A549 (cell line): ENCODE data around the gene NTRK1. TPM values are rescaled to one million over a fixed set of nuclear protein-coding genes. Genes with fewer than 3 reads are reported as not detected.

ENCODE experiments used
- ATAC-seq, 2 experiments: fragments of 200-7000 bp in 1 of 2; fragments of >200 bp in 1 of 2; cut with Nextera tagmentation in 1 of 2; cut with Tn5 transposase in 1 of 2; 3 replicates each; pipeline versions ENCODE4 v1.8.0 to v1.9.1; 2018 to 2020; ENCODE audit warnings: mild to moderate bottlenecking in 1 of 2, moderate library complexity in 1 of 2
- CTCF ChIA-PET: fragments of 300-600 bp; sonication (Branson Sonifier 250); formaldehyde crosslinking; extraction: SDS; loops from one replicate; lab custom pipeline; 2021; ENCODE audit warnings: antibody characterized with exemption, inconsistent platforms; lab: Yijun Ruan, JAX
- POLR2A ChIA-PET: fragments of 350-600 bp; formaldehyde crosslinking; extraction: SDS; loops from one replicate; lab custom pipeline; 2021; ENCODE audit warnings: antibody characterized with exemption, inconsistent platforms; lab: Yijun Ruan, JAX
- DNase-seq, 2 experiments: peaks; one replicate each; pipeline versions ENCODE4 v3.0.0 to v3.0.0-alpha.2; 2011 to 2016; ENCODE audit warnings: low read depth in 1 of 2, low spot score in 1 of 2
- FAIRE-seq: peaks from 2 replicates; lab custom pipeline; 2011; peaks lifted over from hg19 to GRCh38; lab: Jason Lieb, UNC
- H3K27ac ChIP-seq, 2 experiments: fragments of >200 bp; sonication (Bioruptor Twin); formaldehyde crosslinking; 3 replicates each; pipeline ENCODE4 v1.5.1; 2016 to 2017
- H3K4me1 ChIP-seq: fragments of >200 bp; sonication (Bioruptor Twin); formaldehyde crosslinking; 3 replicates; pipeline ENCODE4 v1.6.1; 2016
- H3K4me2 ChIP-seq: fragments of >200 bp; sonication (Bioruptor Twin); formaldehyde crosslinking; 3 replicates; pipeline ENCODE4 v1.6.1; 2016
- H3K4me3 ChIP-seq: fragments of >200 bp; sonication (Bioruptor Twin); formaldehyde crosslinking; 3 replicates; pipeline ENCODE4 v1.5.1; 2016
- H3K9me3 ChIP-seq: fragments of >200 bp; sonication (Bioruptor Twin); formaldehyde crosslinking; 3 replicates; pipeline ENCODE4 v1.6.1; 2016
- BHLHE40 ChIP-seq: IDR thresholded peaks from 2 replicates; pipeline ENCODE4 v1.6.1; 2012; ENCODE audit warnings: low read depth, low read length, inconsistent platforms
- CBX8 ChIP-seq: fragments of 200-600 bp; sonication (generic); IDR thresholded peaks from 2 replicates; pipeline ENCODE4 v1.6.1; 2016
- CHD2 ChIP-seq: fragments of 150-350 bp; IDR thresholded peaks from 2 replicates; pipeline ENCODE4 v1.6.1; 2014; ENCODE audit warnings: low read length; ENCODE audit not compliant: partially characterized antibody
- CTCF ChIP-seq: fragments of >200 bp; sonication (Bioruptor Twin); formaldehyde crosslinking; IDR thresholded peaks from 3 replicates; pipeline ENCODE4 v1.5.1; 2016
- EHF ChIP-seq: fragments of 250-450 bp; sonication (Bioruptor Pico); IDR thresholded peaks from 2 replicates; pipeline ENCODE4 v1.5.0; 2020; ENCODE audit warnings: mild to moderate bottlenecking
- EP300 ChIP-seq, 2 experiments: fragments of >200 bp; sonication (Bioruptor Twin); formaldehyde crosslinking; IDR thresholded peaks; 2 replicates in 1 of 2; 3 replicates in 1 of 2; pipeline ENCODE4 v1.6.1; 2016 to 2017
- FOSL2 ChIP-seq, 2 experiments: fragments of 450-650 bp in 1 of 2; fragments of >200 bp in 1 of 2; sonication (Bioruptor Twin) in 1 of 2; formaldehyde crosslinking; IDR thresholded peaks; 2 replicates each; pipeline versions ENCODE4 v1.5.0 to v1.6.1; 2016 to 2020; ENCODE audit warnings: mild to moderate bottlenecking in 1 of 2, moderate library complexity in 1 of 2
- GATA3 ChIP-seq: IDR thresholded peaks from 2 replicates; pipeline ENCODE4 v1.6.1; 2012; ENCODE audit warnings: borderline replicate concordance
- HDAC2 ChIP-seq: fragments of 200-600 bp; sonication (generic); IDR thresholded peaks from 2 replicates; pipeline ENCODE4 v1.6.1; 2016
- HEYL ChIP-seq: fragments of 250-450 bp; sonication (Bioruptor Pico); IDR thresholded peaks from 2 replicates; pipeline ENCODE4 v1.8.0; 2021; ENCODE audit warnings: mild to moderate bottlenecking, moderate library complexity
- HOXB13 ChIP-seq: fragments of 250-450 bp; sonication (Bioruptor Pico); IDR thresholded peaks from 2 replicates; pipeline ENCODE4 v1.5.0; 2020; ENCODE audit warnings: low read depth, mild to moderate bottlenecking, moderate library complexity
- JUN ChIP-seq, 2 experiments: fragments of >200 bp; sonication (Bioruptor Twin); formaldehyde crosslinking; IDR thresholded peaks; 2 replicates in 1 of 2; 3 replicates in 1 of 2; pipeline ENCODE4 v1.6.1; 2016 to 2017
- JUNB ChIP-seq: fragments of >200 bp; sonication (Bioruptor Twin); formaldehyde crosslinking; IDR thresholded peaks from 2 replicates; pipeline ENCODE4 v1.6.1; 2016
- KDM1A ChIP-seq: fragments of 200-600 bp; sonication (generic); IDR thresholded peaks from 2 replicates; pipeline ENCODE4 v1.6.1; 2016; ENCODE audit warnings: low read depth, mild to moderate bottlenecking
- KDM5A ChIP-seq: fragments of 200-600 bp; sonication (generic); IDR thresholded peaks from 2 replicates; pipeline ENCODE4 v1.6.1; 2016; ENCODE audit warnings: antibody characterized with exemption, mild to moderate bottlenecking
- MAFK ChIP-seq: fragments of 450-650 bp; IDR thresholded peaks from 2 replicates; pipeline ENCODE4 v1.6.1; 2014; ENCODE audit not compliant: partially characterized antibody
- MYC ChIP-seq: IDR thresholded peaks from 2 replicates; pipeline ENCODE4 v1.6.1; 2012; ENCODE audit warnings: mild to moderate bottlenecking, inconsistent platforms, low read length, improper control_type of control experiment, borderline replicate concordance
- NFE2L2 ChIP-seq: fragments of 150-350 bp; conservative IDR thresholded peaks from 2 replicates; pipeline ENCODE4 v1.6.1; 2014; ENCODE audit warnings: low read length
- PBX3 ChIP-seq: IDR thresholded peaks from 2 replicates; pipeline ENCODE4 v1.6.1; 2012
- PHF8 ChIP-seq: fragments of 200-600 bp; sonication (generic); IDR thresholded peaks from 2 replicates; pipeline ENCODE4 v1.6.1; 2016; ENCODE audit warnings: low read depth, mild to moderate bottlenecking, antibody characterized with exemption, moderate library complexity, borderline replicate concordance
- RAD21 ChIP-seq, 2 experiments: fragments of >200 bp in 1 of 2; sonication (Bioruptor Twin) in 1 of 2; formaldehyde crosslinking in 1 of 2; IDR thresholded peaks in 1 of 2; conservative IDR thresholded peaks in 1 of 2; 2 replicates in 1 of 2; 3 replicates in 1 of 2; pipeline ENCODE4 v1.6.1; 2012 to 2018; ENCODE audit warnings: inconsistent platforms in 1 of 2
- REST ChIP-seq: fragments of 200-600 bp; sonication (generic); IDR thresholded peaks from 2 replicates; pipeline ENCODE4 v1.6.1; 2016; ENCODE audit warnings: antibody characterized with exemption, mild to moderate bottlenecking, moderate library complexity
- RFX5 ChIP-seq: fragments of 450-650 bp; IDR thresholded peaks from 2 replicates; pipeline ENCODE4 v1.7.1; 2014; ENCODE audit warnings: antibody characterized with exemption, mild to moderate bottlenecking, moderate library complexity
- SMC3 ChIP-seq: fragments of >200 bp; sonication (Bioruptor Twin); formaldehyde crosslinking; IDR thresholded peaks from 3 replicates; pipeline ENCODE4 v1.6.1; 2018; ENCODE audit warnings: inconsistent platforms
- TP53 ChIP-seq: fragments of 250-450 bp; sonication (Bioruptor Pico); IDR thresholded peaks from 2 replicates; pipeline ENCODE4 v1.5.0; 2021; ENCODE audit warnings: mild to moderate bottlenecking, moderate library complexity
- ZNF302 ChIP-seq: fragments of 250-450 bp; sonication (Bioruptor Pico); IDR thresholded peaks from 2 replicates; pipeline ENCODE4 v1.9.0; 2021; ENCODE audit warnings: inconsistent platforms, mild to moderate bottlenecking, moderate library complexity
- ZSCAN20 ChIP-seq: fragments of 250-450 bp; sonication (Bioruptor Pico); IDR thresholded peaks from 2 replicates; pipeline ENCODE4 v1.8.0; 2022; ENCODE audit warnings: mild to moderate bottlenecking, moderate library complexity
- WGBS: methylation state at CpG from one replicate; pipeline ENCODE4 v1.1.6; 2017; ENCODE audit errors: missing lambda C conversion rate; 5-methylcytosine and 5-hydroxymethylcytosine counted together
- polyA plus RNA-seq, 4 experiments: library from polyadenylated mRNA; depleted of rRNA in 3 of 4; stranded (reverse); fragments of >200 nt; fragmentation: RNase III in 1 of 4; extraction: RNeasy Plus Mini Kit Qiagen cat#74134 plus additional on column Dnase treatment in 1 of 4; gene quantifications; 2 replicates in 3 of 4; 3 replicates in 1 of 4; pipeline ENCODE4 v1.2.3, GENCODE V29; 2011 to 2017
- TF ChIP-seq, protein P1 (sequence below): IDR thresholded peaks from 2 replicates; pipeline ENCODE4 v1.6.1; 2012
- TF ChIP-seq, protein P2 (sequence below): fragments of >200 bp; sonication (Bioruptor Twin); formaldehyde crosslinking; IDR thresholded peaks from 3 replicates; pipeline ENCODE4 v1.6.1; 2016

The NTRK1 gene
- polyA plus RNA-seq, 2 of the 4 experiments (the other 2 are of a cell fraction) = 0.05 to 0.18 TPM

DNA sequence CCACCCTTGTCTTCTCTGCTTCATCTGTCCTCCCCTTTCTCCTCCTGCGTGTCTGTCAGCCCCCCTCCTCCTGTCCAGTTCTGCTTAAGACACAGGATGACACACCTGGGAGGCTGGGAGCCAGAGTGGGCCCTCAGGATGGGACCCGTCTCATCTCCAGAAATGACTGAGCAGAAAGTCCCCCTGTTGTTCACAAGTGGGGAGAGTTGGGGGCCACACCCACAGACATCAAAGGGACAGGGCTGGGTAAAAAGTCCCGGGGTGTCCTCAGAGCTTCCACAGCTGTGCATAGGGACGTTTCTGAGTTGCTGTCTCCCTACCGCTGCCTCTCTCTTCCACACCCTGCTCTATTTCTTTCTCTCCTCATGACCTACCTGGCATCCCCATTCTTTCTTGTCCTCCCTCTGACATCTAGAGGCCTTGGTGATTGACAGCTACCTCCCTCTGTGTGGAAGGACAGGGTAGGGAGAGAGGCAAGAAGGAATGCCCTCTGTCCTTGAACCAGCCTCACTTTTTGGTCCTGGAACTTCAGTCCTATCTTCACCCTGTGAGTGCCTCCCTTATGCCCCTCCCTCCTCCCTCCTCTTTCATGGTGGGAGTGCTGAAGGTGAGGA lies 24.5 kb upstream of the NTRK1 start:
- FAIRE-seq (no peak), DNase-seq (no peak), ATAC-seq (no peak)
- CTCF ChIA-PET = interaction anchor here (0.6 to 12.5 kb wide), 12 partner anchors 10 to 147 kb away, joined by 3 to 289 read pairs (median 14); partner anchors contain the start of genes CRABP2, INSRR and NTRK1
- Histone ChIP-seq H3K4me1 (no peaks in the 10 kb centered on the region), H3K4me2 (no peak overlapping the region), H3K27ac (no peak overlapping the region), H3K4me3 (no peak overlapping the region), H3K9me3 (no peaks in the 10 kb centered on the region)
- POLR2A ChIA-PET = no interaction called here
- TF ChIP-seq MAFK (no peak), EP300 (IDR thresholded peaks at IDR 0.05) (no peak), PHF8 (no peak), MYC (no peak), BHLHE40 (no peak), HDAC2 (no peak), JUN (IDR thresholded peaks at IDR 0.05) (no peak), RAD21 (conservative IDR thresholded peaks at IDR 0.05 in 1 of 2, IDR thresholded peaks at IDR 0.05 in 1 of 2) (no peak), CBX8 (no peak), CHD2 (no peak), RFX5 (no peak), SMC3 (no peak), KDM1A (no peak), GATA3 (no peak)
- TF ChIP-seq, protein P1, sequence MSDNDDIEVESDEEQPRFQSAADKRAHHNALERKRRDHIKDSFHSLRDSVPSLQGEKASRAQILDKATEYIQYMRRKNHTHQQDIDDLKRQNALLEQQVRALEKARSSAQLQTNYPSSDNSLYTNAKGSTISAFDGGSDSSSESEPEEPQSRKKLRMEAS = no peak
- whole genome bisulfite sequencing = 46% methylated on average over 5 of the region's 5 CpGs

GRCh38 chr1:156836892-156837291 lies 23.8 kb upstream of the NTRK1 start:
- TF ChIP-seq JUNB (no peak), ZSCAN20 (CRISPR knock-in tag) (no peak), FOSL2 (IDR thresholded peaks at IDR 0.05) (no peak), FOSL2 (CRISPR knock-in tag; IDR thresholded peaks at IDR 0.05) (no peak), PHF8 (no peak), REST (no peak), PBX3 (no peak), RAD21 (conservative IDR thresholded peaks at IDR 0.05 in 1 of 2, IDR thresholded peaks at IDR 0.05 in 1 of 2) (no peak), NFE2L2 (no peak), CTCF (no peak), EHF (no peak), RFX5 (no peak), ZNF302 (CRISPR knock-in tag) (no peak), TP53 (CRISPR knock-in tag) (no peak), HOXB13 (CRISPR knock-in tag) (no peak), MAFK (no peak), SMC3 (no peak), BHLHE40 (no peak), HEYL (CRISPR knock-in tag) (no peak), KDM5A (no peak)
- TF ChIP-seq, protein P2, sequence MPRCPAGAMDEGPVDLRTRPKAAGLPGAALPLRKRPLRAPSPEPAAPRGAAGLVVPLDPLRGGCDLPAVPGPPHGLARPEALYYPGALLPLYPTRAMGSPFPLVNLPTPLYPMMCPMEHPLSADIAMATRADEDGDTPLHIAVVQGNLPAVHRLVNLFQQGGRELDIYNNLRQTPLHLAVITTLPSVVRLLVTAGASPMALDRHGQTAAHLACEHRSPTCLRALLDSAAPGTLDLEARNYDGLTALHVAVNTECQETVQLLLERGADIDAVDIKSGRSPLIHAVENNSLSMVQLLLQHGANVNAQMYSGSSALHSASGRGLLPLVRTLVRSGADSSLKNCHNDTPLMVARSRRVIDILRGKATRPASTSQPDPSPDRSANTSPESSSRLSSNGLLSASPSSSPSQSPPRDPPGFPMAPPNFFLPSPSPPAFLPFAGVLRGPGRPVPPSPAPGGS = no peak
- ChIA-PET CTCF (interaction anchor here (0.8 to 12.5 kb wide), 16 partner anchors 11 to 148 kb away, joined by 3 to 289 read pairs (median 10); partner anchors contain the start of genes CRABP2, INSRR, NTRK1 and SH2D2A), POLR2A (no interaction called here)
- ATAC-seq (no peak), FAIRE-seq (no peak), DNase-seq (no peak)
- H3K4me2 ChIP-seq = no peak overlapping the region
- WGBS = 47% methylated on average over 3 of the region's 4 CpGs
- H3K9me3 ChIP-seq = no peaks in the 10 kb centered on the region
- H3K4me3 ChIP-seq = no peak overlapping the region
- H3K4me1 ChIP-seq = no peaks in the 10 kb centered on the region
- H3K27ac ChIP-seq = no peak overlapping the region
